Measurements from ENCODE around the gene CAPN11. TPM values are rescaled to one million over a fixed set of nuclear protein-coding genes. Genes with fewer than 3 reads are reported as not detected.
"Not testable (repeated sequence)": the region's sequence is repeated elsewhere in the genome, so short reads cannot be mapped to it uniquely, and the experiment has no call there.

The CAPN11 gene
- polyA plus RNA-seq, 6 donors from 2014 or later = not detected

DNA sequence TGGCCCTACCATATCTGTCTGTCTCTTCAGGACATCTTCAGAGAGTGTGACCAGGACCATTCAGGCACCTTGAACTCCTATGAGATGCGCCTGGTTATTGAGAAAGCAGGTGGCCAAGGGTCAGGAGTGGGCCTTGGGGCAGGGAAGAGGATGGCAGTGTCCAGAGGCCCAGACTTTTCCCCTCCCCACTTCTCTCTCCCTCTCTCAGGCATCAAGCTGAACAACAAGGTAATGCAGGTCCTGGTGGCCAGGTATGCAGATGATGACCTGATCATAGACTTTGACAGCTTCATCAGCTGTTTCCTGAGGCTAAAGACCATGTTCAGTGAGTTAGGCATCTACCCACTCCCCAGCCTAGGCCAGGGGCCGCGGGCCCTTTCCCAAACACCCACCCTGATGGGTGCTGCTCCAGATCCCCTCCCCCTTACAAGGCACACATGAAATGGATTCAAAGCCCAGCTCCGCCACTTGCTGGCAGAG lies 24.3 kb downstream of the CAPN11 start:
- DNase-seq (no peak), ATAC-seq (ENCODE audit: low read depth in 2 of 2) (no peak)
- Mint-ChIP-seq H3K4me3 (no peak overlapping the region), H3K4me1 (peaks cover 0 to 7% (median 7%) of the 10 kb centered on the region in 3 donors), H3K27ac (no peak overlapping the region), H3K27me3 (peaks cover 10 to 22% (median 17%) of the 10 kb centered on the region in 3 donors), H3K36me3 (no peaks in the 10 kb centered on the region), H3K9me3 (no peaks in the 10 kb centered on the region)

DNA sequence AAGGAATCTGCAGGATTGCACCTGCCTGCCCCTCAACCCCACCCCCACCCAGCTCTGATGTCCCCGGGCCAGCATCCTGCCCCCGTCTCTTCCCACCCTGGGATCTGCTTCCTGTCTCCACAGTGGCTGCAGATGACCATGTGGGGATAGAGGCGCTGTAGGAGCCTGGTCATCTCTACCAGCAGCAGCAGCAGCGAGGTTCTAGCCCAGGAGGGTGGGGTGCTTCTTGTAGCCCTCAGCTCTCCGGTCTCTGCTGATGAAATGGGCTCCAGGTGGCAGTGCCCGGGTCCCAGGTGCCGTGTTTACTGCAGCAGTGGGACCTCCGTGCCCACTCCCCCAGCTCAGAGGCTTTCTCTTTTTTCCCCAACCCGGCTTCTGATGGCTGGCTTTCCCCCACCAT lies 25.2 kb downstream of the CAPN11 start:
- H3K27me3 Mint-ChIP-seq = peaks cover 10 to 22% (median 17%) of the 10 kb centered on the region in 3 donors
- H3K36me3 Mint-ChIP-seq = no peaks in the 10 kb centered on the region
- H3K9me3 Mint-ChIP-seq = no peaks in the 10 kb centered on the region
- no peak for ATAC-seq (ENCODE audit: low read depth in 2 of 2)
- peaks cover 0 to 7% (median 6%) of the 10 kb centered on the region in 3 donors for H3K4me1 Mint-ChIP-seq
- H3K4me3 Mint-ChIP-seq = no peak overlapping the region
- H3K27ac Mint-ChIP-seq = no peak overlapping the region
- no peak for DNase-seq

DNA sequence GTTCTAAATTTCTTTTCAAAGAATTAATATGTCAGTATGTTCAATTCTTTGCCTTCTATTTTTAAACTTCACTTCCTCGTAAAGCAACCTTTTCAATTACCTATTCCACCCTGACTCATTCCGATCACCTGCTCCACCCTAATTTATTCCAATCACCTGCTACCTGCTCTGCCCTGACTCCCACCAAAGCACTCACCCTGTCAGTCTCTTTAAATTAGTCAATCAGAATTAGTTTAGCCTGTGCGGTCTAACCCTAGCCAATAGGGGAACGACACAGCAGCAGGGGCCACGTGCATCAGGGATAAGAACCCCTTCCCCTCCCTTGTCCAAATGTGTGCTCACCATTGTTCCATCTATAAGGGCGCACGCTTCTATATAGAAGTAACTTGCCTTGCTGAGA lies 26.7 kb downstream of the CAPN11 start:
- Mint-ChIP-seq H3K27me3 (peaks cover 7 to 22% (median 17%) of the 10 kb centered on the region in 3 donors), H3K27ac (peak overlapping the region in 1 of 6 donors; percentile 8)
- H3K36me3 Mint-ChIP-seq; H3K4me1 Mint-ChIP-seq; ATAC-seq (ENCODE audit: low read depth in 2 of 2); H3K9me3 Mint-ChIP-seq; DNase-seq; H3K4me3 Mint-ChIP-seq: not testable (repeated sequence)

DNA sequence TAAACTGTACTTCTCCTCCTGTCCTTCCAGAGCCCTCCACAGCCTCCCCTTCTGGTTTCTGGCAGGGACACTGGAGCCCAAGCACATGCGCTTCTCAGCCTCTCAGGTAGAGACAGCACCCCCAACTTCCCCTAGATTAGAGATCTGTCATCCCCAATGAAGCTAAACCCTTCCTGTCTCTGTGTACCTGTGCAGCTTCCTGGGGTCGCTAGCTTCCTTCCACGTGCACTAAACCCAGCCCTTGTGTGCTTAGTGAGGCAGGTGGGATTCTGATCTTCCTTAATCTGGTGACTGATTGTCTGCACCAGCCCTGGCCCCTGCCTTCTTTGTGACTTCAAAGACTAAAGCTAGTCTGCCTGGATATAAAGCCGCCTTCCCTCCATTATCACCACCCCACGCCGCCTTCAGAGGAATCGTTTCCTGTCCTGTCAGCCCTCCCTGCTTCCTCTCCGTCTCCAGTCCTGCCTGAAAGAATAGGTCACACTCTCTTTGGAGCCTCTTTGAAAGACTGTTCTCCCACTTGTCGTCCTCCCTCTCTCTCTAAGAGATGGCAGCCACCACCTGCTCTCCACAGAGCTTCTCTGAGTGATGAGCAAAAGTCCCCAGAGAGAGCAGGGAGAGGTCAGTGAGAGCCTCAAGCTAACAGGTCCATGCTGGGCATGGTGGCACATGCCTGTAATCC lies 27.5 kb downstream of the CAPN11 start:
- ATAC-seq (ENCODE audit: low read depth in 2 of 2) (no peak), DNase-seq (no peak)
- Mint-ChIP-seq H3K9me3 (no peaks in the 10 kb centered on the region), H3K27me3 (peaks cover 7 to 22% (median 17%) of the 10 kb centered on the region in 3 donors), H3K27ac (no peak overlapping the region), H3K4me3 (peak overlapping the region in 1 of 8 donors; percentile 31), H3K36me3 (no peaks in the 10 kb centered on the region), H3K4me1 (peaks cover 0 to 7% (median 6%) of the 10 kb centered on the region in 3 donors)

DNA sequence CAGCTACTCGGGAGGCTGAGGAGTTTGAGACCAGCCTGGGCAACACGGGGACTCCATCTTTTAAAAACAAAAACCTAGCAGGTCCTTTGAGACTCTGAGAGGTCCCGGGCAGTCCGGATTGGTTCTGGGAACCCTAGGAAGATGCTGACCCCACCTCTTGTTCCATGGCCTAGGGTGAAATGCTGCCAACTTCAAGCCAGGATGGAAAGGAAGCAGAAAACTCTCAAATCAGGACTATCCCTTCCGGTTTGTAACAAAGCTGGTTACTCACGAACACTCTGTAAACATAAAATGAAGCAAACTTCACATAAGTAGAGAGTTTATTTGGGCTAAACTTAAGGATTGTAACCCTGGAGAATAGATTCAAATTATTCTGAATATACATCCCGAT lies 28.0 kb downstream of the CAPN11 start:
- H3K9me3 Mint-ChIP-seq = no peaks in the 10 kb centered on the region
- no peak for ATAC-seq (ENCODE audit: low read depth in 2 of 2)
- no peak overlapping the region for H3K4me3 Mint-ChIP-seq
- peak overlapping the region in 1 of 6 donors; percentile 39 for H3K27ac Mint-ChIP-seq
- H3K36me3 Mint-ChIP-seq = no peaks in the 10 kb centered on the region
- H3K4me1 Mint-ChIP-seq = peaks cover 0 to 7% (median 6%) of the 10 kb centered on the region in 3 donors
- DNase-seq = no peak
- peaks cover 7 to 22% (median 17%) of the 10 kb centered on the region in 3 donors for H3K27me3 Mint-ChIP-seq

DNA sequence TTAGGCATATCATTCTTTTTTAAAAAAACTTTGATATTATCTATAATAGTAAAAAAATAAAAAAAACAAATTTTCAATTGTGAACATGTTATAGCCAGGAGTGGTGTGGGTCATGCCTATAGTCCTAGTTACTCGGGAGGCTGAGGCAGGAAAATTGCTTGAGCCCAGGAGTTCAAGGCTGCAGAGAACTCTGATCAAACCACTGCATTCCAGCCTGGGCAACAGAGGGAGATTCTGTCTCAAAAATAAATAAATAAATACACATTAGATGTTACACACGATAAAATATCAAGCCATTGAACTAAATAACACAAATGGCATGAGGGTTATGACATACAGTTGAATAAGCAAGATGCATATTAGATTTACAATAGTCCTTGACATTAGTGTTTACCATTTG lies 30.2 kb downstream of the CAPN11 start:
- no peak overlapping the region for H3K4me3 Mint-ChIP-seq
- DNase-seq = no peak
- peaks cover 0 to 8% (median 7%) of the 10 kb centered on the region in 3 donors for H3K4me1 Mint-ChIP-seq
- H3K36me3 Mint-ChIP-seq = no peaks in the 10 kb centered on the region
- H3K27ac Mint-ChIP-seq = no peak overlapping the region
- no peak for ATAC-seq (ENCODE audit: low read depth in 2 of 2)
- H3K27me3 Mint-ChIP-seq = peaks cover 12 to 39% (median 34%) of the 10 kb centered on the region in 3 donors
- H3K9me3 Mint-ChIP-seq = no peaks in the 10 kb centered on the region

DNA sequence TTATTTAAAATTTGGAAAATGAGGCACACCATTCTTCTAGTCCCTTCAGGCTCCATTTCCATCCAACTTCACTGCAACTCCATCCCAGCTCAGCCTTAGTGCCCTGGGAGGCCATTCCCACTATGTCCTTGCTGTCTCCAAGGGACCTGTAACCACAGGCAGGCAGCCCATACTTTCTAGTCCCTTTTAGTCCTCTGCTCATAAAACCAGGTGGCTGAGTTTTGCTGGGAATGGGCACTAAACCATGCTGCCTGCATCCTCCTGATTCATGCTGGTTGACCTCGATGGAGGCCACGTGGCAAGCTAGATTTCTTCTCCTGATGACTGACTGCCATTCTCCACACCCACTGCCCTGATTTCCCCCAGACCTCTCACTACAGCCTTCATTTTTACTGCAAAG lies 30.6 kb downstream of the CAPN11 start:
- Mint-ChIP-seq H3K9me3 (no peaks in the 10 kb centered on the region), H3K27ac (no peak overlapping the region)

DNA sequence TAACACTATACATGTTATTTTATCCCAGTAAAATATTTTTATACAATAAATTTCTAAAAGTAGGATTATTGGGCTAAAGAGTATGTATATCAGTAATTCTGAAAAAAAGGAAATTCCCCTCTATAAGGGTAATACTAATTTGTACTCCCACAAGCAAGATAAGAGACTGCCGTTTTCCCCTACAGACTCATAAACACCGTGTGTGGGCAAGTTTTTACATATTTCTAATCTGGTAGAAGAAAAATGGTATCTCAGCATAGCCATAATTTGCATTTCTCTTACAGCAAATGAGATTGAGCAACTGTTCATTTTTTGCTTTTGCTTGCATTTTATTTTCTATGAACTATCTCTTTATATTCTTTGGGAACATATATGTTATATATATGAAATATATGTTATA lies 32.1 kb downstream of the CAPN11 start:
- no peak for DNase-seq

More for the DNA sequence above, 30.6 kb downstream of the CAPN11 start:
- H3K4me1 Mint-ChIP-seq = peaks cover 0 to 8% (median 7%) of the 10 kb centered on the region in 3 donors
- H3K4me3 Mint-ChIP-seq = no peak overlapping the region
- no peaks in the 10 kb centered on the region for H3K36me3 Mint-ChIP-seq
- ATAC-seq (ENCODE audit: low read depth in 2 of 2) = no peak
- H3K27me3 Mint-ChIP-seq = peaks cover 12 to 37% (median 35%) of the 10 kb centered on the region in 3 donors
- no peak for DNase-seq

DNA sequence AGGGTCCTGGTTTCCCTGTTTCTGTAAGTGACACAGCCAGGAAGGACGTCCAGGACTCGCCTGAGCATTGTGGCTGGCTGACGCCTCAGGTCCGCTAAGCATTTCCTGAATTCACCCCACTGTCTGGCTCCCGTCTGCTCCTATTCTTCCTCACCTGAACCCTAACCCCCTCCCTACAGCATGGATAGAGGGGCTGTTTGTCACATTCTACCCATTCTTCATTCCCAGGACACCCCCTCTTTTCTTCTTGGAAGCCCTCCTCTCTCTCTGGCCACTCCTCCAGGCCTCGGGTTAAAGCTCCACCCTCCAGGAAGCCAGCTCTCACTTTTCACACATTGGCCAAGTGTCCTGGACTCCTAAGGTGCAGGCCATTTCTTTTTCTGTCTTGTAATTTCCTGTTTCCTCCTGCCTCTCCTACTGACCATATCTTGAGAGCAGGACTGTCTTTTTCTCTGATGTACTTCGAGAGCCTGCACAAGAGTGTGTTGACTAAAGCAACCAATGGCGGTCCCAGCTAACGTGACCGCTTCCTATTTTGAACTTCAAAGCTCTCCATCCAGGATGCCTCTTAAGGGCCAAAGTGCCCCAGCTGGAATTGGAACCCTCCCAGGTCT lies 33.9 kb downstream of the CAPN11 start:
- no peak for ATAC-seq (ENCODE audit: low read depth in 2 of 2)
- H3K27me3 Mint-ChIP-seq = peaks cover 5 to 25% (median 22%) of the 10 kb centered on the region in 3 donors

More for the DNA sequence above, 32.1 kb downstream of the CAPN11 start:
- H3K27me3 Mint-ChIP-seq = peaks cover 12 to 34% (median 30%) of the 10 kb centered on the region in 3 donors
- peaks cover 0 to 8% (median 7%) of the 10 kb centered on the region in 3 donors for H3K4me1 Mint-ChIP-seq
- H3K4me3 Mint-ChIP-seq = no peak overlapping the region
- no peak for ATAC-seq (ENCODE audit: low read depth in 2 of 2)
- no peaks in the 10 kb centered on the region for H3K36me3 Mint-ChIP-seq
- no peak overlapping the region for H3K27ac Mint-ChIP-seq
- no peaks in the 10 kb centered on the region for H3K9me3 Mint-ChIP-seq

DNA sequence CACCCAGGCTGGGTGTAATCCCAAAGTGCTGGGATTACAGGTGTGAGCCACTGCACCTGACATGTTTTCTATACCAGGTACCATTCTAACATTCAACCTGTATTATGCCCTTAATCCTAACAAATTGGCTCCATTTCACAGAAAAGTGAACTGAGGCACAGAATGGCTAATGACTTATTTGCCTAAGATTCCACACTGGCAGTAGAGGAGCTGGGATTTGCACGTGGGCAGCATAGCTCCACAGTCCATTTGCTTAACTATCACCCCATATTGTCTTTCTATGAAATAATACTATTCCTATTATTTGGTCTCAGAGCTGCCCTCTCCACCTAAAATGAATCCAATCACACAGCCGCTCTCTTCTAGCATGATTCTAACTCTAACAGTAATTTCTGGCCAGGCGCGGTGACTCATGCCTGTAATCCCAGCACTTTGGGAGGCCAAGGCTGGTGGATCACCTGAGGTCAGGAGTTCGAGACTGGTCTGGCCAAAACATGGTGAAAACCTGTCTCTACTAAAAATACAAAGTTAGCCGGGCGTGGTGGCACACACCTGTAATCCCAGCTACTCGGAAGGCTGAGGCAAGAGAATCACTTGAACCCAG lies 34.8 kb downstream of the CAPN11 start:
- Mint-ChIP-seq H3K4me1 (peaks cover 0 to 2% (median 0%) of the 10 kb centered on the region in 3 donors), H3K9me3 (no peaks in the 10 kb centered on the region)
- ATAC-seq (ENCODE audit: low read depth in 2 of 2) = no peak

More for the DNA sequence above, 33.9 kb downstream of the CAPN11 start:
- Mint-ChIP-seq H3K9me3 (no peaks in the 10 kb centered on the region), H3K27ac (peak overlapping the region in 1 of 6 donors; percentile 2), H3K36me3 (no peaks in the 10 kb centered on the region), H3K4me3 (peak overlapping the region in 1 of 8 donors; percentile 32), H3K4me1 (peaks cover 0 to 2% (median 0%) of the 10 kb centered on the region in 3 donors)
- no peak for DNase-seq

DNA sequence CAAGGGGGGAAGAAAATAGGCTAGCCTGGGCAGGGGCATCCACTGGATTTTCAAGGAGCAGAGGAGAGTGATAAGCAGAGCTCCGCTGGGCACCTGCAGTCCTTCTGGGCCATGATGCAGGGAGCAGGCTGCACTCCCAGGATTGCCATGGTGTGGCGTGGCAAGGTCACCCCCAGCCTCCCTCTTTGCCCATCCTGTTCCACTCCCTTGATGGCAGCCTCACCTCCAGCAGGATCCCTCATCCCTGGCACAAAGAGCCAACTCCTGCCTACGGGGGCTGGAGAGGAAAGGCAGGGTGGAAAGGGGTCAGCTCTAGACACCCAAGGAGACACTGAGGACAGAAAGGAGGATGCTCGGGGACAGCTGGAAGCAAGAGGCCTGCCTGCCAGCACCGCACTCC lies 35.7 kb downstream of the CAPN11 start:
- H3K4me1 Mint-ChIP-seq = peaks cover 0 to 2% (median 0%) of the 10 kb centered on the region in 3 donors
- DNase-seq (no peak), ATAC-seq (ENCODE audit: low read depth in 2 of 2) (no peak)
- no peak overlapping the region for H3K27ac Mint-ChIP-seq
- peaks cover 5 to 25% (median 22%) of the 10 kb centered on the region in 3 donors for H3K27me3 Mint-ChIP-seq
- H3K9me3 Mint-ChIP-seq = no peaks in the 10 kb centered on the region
- no peak overlapping the region for H3K4me3 Mint-ChIP-seq
- no peaks in the 10 kb centered on the region for H3K36me3 Mint-ChIP-seq

More for the DNA sequence above, 34.8 kb downstream of the CAPN11 start:
- Mint-ChIP-seq H3K36me3 (no peaks in the 10 kb centered on the region), H3K27ac (no peak overlapping the region), H3K4me3 (no peak overlapping the region), H3K27me3 (peaks cover 5 to 25% (median 22%) of the 10 kb centered on the region in 3 donors)
- no peak for DNase-seq

DNA sequence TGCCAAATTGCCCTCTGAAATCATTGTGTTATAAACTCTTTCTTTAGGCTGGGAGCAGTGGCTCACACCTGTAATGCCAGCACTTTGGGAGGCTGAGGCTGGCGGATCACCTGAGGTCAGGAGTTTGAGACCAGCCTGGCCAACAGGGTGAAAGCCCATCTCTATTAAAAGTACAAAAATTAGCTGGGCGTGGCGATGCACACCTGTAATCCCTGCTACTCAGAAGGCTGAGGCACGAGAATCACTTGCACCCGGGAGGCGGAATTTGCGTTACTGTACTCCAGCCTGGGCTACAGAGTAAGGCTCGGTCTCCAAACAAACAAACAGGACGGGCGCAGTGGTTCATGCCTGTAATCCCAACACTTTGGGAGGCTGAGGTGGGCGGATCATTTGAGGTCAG lies 37.7 kb downstream of the CAPN11 start:
- H3K27me3 Mint-ChIP-seq = peaks cover 5 to 30% (median 26%) of the 10 kb centered on the region in 3 donors
- not testable (repeated sequence) for DNase-seq; H3K36me3 Mint-ChIP-seq; H3K4me3 Mint-ChIP-seq; ATAC-seq (ENCODE audit: low read depth in 2 of 2); H3K4me1 Mint-ChIP-seq; H3K9me3 Mint-ChIP-seq; H3K27ac Mint-ChIP-seq

DNA sequence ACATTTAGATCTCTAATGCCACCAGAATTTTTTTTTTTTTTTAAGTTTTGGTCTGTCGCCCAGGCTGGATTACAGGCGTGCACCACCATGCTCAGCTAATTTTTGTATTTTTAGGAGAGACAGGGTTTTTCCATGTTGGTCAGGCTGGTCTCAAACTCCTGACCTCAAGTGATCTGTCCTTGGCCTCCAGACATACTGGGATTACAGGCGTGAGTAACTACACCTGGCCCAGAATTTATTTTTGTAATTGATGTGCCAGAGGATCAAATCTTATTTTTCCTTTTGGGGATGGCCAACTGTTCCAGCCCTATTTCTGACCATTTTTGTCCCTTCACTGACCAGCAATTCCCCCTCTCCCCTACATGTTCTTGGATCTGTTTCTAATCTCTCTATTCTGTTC lies 40.1 kb downstream of the CAPN11 start:
- no peak for ATAC-seq (ENCODE audit: low read depth in 2 of 2)
- Mint-ChIP-seq H3K27ac (no peak overlapping the region), H3K9me3 (no peaks in the 10 kb centered on the region), H3K4me1 (no peaks in the 10 kb centered on the region), H3K36me3 (no peaks in the 10 kb centered on the region), H3K4me3 (no peak overlapping the region), H3K27me3 (peaks cover 0 to 15% (median 13%) of the 10 kb centered on the region in 3 donors)
- no peak for DNase-seq

Measured in naive B cell (primary cell).